ENCODE data around the gene POLE4. TPM values are rescaled to one million over a fixed set of nuclear protein-coding genes. Genes with fewer than 3 reads are reported as not detected.

Gene POLE4
- polyA plus RNA-seq, 1 of the 3 experiments (the other 2 are of a cell fraction), result 42.1 TPM

DNA sequence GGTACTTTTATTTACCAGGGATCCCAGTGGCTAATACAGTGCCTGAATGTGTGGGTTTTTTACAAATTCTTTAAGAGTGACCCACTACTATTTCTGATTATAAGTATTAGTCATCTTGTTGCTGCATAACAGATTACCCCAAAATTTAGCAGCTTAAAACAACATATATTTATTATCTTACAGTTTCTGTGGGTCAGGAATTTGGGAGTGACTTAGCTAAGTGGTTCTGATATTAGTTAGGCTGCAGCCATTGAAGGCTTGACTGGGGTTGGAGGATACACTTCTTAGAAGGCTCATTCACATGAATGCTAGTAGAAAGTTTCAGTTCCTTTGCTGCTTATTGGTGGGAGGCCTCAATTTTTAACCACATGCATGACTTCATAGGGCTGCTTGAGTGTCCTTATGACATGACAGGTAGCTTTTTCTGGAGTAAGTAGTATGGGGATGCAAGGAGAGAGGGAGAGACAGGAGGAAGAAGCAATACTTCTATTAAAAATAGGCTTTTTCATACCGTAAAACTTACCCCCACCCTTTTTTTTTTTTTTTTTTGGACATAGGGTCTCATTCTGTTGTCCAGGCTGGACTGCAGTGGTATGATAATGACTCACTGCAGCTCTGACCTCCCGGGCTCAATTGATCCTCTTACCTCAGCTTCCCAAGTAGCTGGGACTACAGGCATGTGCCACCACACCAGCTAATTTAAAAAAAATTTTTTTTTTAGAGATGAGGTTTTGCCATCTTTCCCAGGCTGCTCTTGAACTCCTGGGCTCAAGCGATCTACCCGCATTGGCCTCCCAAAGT, 13.3 kb upstream of the POLE4 start:
- CTCF ChIA-PET, result interaction anchor here (0.7 kb wide), 1 partner anchor 25 kb away, joined by 5 read pairs; no protein-coding TSS in a partner anchor
- H3K4me2 ChIP-seq, result no peak overlapping the region

More for the DNA sequence above, 13.3 kb upstream of the POLE4 start:
- Histone ChIP-seq H3K4me1 (ENCODE audit: control insufficient read depth in 1 of 2, insufficient read depth in 2 of 2, low read depth in 1 of 2, low read length in 1 of 2) (no peaks in the 10 kb centered on the region), H3K79me2 (ENCODE audit: insufficient read depth) (no peaks in the 10 kb centered on the region), H3K9ac (no peak overlapping the region), H3K27me3 (ENCODE audit: insufficient read depth) (no peaks in the 10 kb centered on the region), H3F3A (replicated peaks; ENCODE audit: insufficient read depth) (no peaks in the 10 kb centered on the region), H3K9me2 (no peaks in the 10 kb centered on the region), H3K4me3 (ENCODE audit: low read depth in 2 of 2, low read length in 1 of 2) (no peak overlapping the region), H3K9me3 (no peaks in the 10 kb centered on the region), H2AFZ (ENCODE audit: low read depth) (no peak overlapping the region), H3K27ac (ENCODE audit: low read depth in 2 of 2, low read length in 1 of 2) (no peak overlapping the region), H4K20me1 (ENCODE audit: insufficient read depth) (no peaks in the 10 kb centered on the region), H3K36me3 (replicated peaks in 1 of 2; ENCODE audit: control insufficient read depth in 1 of 2, insufficient read depth in 2 of 2, low read length in 1 of 2) (no peaks in the 10 kb centered on the region)
- POLR2A ChIA-PET, result no interaction called here
- 78% methylated on average over 4 of the region's 4 CpGs for whole genome bisulfite sequencing (ENCODE audit: low lambda C conversion rate)
- TF ChIP-seq, protein P1, sequence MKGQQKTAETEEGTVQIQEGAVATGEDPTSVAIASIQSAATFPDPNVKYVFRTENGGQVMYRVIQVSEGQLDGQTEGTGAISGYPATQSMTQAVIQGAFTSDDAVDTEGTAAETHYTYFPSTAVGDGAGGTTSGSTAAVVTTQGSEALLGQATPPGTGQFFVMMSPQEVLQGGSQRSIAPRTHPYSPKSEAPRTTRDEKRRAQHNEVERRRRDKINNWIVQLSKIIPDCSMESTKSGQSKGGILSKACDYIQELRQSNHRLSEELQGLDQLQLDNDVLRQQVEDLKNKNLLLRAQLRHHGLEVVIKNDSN (IDR thresholded peaks at IDR 0.05; ENCODE audit: borderline replicate concordance, low read depth), result no peak
- TF ChIP-seq, protein P2, sequence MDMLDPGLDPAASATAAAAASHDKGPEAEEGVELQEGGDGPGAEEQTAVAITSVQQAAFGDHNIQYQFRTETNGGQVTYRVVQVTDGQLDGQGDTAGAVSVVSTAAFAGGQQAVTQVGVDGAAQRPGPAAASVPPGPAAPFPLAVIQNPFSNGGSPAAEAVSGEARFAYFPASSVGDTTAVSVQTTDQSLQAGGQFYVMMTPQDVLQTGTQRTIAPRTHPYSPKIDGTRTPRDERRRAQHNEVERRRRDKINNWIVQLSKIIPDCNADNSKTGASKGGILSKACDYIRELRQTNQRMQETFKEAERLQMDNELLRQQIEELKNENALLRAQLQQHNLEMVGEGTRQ (IDR thresholded peaks at IDR 0.05; ENCODE audit: borderline replicate concordance, low read depth, low read length), result no peak
- TF ChIP-seq TEAD4 (IDR thresholded peaks at IDR 0.05; ENCODE audit: borderline replicate concordance, insufficient read depth) (no peak), SIN3A (IDR thresholded peaks at IDR 0.05; ENCODE audit: borderline replicate concordance, low read depth, low read length) (no peak), RAD21 (IDR thresholded peaks at IDR 0.05; ENCODE audit: low read length) (no peak), EZH2phosphoT487 (IDR thresholded peaks at IDR 0.05; ENCODE audit: borderline replicate concordance, low read depth) (no peak), ELF1 (IDR thresholded peaks at IDR 0.05) (no peak), GABPA (IDR thresholded peaks at IDR 0.05; ENCODE audit: low read depth) (no peak)
- TF ChIP-seq, protein P3, sequence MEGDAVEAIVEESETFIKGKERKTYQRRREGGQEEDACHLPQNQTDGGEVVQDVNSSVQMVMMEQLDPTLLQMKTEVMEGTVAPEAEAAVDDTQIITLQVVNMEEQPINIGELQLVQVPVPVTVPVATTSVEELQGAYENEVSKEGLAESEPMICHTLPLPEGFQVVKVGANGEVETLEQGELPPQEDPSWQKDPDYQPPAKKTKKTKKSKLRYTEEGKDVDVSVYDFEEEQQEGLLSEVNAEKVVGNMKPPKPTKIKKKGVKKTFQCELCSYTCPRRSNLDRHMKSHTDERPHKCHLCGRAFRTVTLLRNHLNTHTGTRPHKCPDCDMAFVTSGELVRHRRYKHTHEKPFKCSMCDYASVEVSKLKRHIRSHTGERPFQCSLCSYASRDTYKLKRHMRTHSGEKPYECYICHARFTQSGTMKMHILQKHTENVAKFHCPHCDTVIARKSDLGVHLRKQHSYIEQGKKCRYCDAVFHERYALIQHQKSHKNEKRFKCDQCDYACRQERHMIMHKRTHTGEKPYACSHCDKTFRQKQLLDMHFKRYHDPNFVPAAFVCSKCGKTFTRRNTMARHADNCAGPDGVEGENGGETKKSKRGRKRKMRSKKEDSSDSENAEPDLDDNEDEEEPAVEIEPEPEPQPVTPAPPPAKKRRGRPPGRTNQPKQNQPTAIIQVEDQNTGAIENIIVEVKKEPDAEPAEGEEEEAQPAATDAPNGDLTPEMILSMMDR (IDR thresholded peaks at IDR 0.05), result no peak
- TF ChIP-seq, protein P4, sequence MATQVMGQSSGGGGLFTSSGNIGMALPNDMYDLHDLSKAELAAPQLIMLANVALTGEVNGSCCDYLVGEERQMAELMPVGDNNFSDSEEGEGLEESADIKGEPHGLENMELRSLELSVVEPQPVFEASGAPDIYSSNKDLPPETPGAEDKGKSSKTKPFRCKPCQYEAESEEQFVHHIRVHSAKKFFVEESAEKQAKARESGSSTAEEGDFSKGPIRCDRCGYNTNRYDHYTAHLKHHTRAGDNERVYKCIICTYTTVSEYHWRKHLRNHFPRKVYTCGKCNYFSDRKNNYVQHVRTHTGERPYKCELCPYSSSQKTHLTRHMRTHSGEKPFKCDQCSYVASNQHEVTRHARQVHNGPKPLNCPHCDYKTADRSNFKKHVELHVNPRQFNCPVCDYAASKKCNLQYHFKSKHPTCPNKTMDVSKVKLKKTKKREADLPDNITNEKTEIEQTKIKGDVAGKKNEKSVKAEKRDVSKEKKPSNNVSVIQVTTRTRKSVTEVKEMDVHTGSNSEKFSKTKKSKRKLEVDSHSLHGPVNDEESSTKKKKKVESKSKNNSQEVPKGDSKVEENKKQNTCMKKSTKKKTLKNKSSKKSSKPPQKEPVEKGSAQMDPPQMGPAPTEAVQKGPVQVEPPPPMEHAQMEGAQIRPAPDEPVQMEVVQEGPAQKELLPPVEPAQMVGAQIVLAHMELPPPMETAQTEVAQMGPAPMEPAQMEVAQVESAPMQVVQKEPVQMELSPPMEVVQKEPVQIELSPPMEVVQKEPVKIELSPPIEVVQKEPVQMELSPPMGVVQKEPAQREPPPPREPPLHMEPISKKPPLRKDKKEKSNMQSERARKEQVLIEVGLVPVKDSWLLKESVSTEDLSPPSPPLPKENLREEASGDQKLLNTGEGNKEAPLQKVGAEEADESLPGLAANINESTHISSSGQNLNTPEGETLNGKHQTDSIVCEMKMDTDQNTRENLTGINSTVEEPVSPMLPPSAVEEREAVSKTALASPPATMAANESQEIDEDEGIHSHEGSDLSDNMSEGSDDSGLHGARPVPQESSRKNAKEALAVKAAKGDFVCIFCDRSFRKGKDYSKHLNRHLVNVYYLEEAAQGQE (IDR thresholded peaks at IDR 0.05; ENCODE audit: low read depth, low read length), result no peak
- no peak for DNase-seq
